CD4-positive, alpha-beta T cell treated with Interleukin-2 at 100 ng/mL for 4 hours (primary cell): ENCODE results near the gene ZNF594.
"Not testable (repeated sequence)": the region's sequence is repeated elsewhere in the genome, so short reads cannot be mapped to it uniquely, and the experiment has no call there.

Experiments
- DNase-seq: peaks from one replicate; pipeline ENCODE4 v3.0.0-alpha.2; 2020; ENCODE audit warnings: low spot score

ZNF594 gene

GRCh38 chr17:5201011-5201410 is 9.3 kb upstream of the ZNF594 start:
- DNase-seq: no peak

- no peak for DNase-seq
These were observed 8.7 kb upstream of the ZNF594 start for GRCh38 chr17:5200360-5200759.

GRCh38 chr17:5198472-5198871 is 6.8 kb upstream of the ZNF594 start:
- no peak for DNase-seq

DNA sequence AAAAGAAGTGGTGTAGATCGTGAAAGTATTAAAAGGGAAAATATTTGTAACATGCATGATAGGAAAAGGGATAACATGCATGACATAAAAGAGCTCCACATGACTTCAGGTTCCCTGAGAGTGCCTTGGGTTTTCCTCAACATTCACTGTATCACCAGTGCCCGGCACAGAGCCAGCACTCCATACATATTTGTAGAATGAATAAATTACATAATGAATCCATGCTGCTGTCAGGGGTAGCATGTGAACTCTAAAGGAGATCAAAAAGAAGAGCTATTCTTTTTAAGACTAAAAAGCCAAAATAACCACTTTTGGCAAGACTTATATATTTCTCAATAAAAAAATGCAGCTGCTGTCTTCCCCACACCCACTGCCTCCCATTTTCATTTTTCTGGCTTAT is 2.7 kb upstream of the ZNF594 start:
- DNase-seq: no peak

- peak; percentile 43 for DNase-seq
These were observed 7.4 kb downstream of the ZNF594 start for GRCh38 chr17:5184288-5184687.

DNA sequence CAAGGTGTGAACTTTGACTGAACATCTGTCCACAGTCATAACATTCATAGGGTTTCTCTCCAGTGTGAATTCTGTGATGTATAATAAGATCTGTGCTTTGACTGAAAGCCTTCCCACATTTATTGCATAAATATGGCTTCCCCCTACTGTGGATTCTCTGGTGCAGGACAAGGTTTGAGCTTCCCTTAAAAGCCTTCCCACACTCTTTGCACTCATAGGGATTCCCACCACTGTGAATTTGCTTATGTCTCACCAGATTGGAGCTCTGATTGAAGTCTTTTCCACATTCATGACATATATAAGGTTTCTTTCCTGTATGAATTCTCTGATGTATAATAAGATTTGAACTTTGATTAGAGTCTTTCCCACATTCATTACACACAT is 8.3 kb downstream of the ZNF594 start:
- no peak for DNase-seq

DNA sequence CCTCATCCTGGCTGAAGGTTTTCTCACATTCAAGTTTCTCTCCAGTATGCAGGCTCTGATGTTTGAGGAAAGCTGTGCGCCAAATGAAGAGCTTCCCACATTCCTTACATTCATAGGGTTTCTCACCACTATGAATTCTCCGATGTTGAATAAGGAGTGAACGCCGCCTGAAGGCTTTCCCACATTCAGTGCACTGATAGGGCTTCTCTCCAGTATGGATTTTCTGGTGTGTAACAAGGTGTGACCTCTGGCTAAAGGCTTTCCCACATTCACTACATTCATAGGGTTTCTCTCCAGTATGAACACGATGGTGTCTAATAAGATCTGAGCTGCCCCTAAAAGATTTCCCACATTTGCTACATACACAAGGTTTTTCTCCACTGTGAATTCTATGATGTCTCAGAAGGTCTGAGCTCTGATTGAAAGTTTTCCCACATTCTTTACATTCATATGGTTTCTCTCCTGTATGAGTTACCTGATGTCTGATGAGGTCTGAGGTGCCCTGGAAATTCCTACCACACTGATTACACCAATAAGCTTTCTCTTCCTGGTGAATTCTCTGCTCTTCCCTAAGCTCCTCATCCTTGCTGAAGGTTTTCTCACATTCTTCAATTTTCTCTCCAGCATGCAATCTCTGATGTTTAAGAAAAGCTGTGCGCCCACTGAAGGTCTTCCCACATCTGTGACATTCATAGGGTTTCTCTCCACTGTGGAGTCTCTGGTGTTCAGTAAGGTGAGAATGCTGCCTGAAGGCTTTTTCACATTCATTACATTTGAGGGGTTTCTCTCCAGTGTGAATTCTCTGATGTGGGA is 8.9 kb downstream of the ZNF594 start:
- no peak for DNase-seq

DNA sequence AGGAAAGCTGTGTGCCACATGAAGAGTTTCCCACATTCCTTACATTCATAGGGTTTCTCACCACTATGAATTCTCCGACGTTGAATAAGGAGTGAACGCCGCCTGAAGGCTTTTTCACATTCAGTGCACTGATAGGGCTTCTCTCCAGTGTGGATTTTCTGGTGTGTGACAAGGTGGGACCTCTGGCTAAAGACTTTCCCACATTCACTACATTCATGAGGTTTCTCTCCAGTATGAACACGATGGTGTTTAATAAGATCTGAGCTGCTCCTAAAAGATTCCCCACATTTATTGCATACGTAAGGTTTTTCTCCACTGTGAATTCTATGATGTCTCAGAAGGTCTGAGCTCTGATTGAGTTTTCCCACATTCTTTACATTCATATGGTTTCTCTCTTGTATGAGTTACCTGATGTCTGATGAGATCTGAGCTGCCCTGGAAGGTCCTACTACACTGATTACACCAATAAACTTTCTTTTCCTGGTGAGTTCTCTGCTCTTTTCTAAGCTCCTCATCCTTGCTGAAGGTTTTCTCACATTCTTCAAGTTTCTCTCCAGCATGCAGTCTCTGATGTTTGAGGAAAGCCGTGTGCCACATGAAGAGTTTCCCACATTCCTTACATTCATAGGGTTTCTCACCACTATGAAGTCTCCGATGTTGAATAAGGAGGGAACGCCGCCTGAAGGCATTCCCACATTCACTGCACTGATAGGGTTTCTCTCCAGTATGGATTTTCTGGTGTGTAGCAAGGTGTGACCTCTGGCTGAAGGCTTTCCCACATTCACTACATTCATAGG is 10.0 kb downstream of the ZNF594 start:
- no peak for DNase-seq

DNA sequence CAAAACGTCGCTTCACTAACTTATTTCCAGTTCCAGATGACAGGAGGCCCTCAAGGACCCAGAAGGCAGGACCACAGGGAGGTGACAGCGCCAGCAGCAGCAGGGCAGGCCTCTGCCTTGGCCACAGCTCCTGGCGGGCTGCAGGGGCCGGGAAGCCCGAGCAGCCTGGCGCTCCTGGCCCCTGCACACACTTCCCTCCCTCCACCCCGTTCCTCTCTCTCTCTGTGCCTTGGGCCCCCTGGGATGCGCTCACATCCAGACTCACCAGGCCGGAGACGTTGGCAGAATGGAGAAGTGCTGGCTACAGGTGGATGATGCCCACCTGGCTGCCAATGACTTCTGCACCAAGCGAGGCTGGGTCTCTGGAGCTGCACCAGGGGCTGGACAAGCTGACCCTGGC is 12.7 kb downstream of the ZNF594 start:
- no peak for DNase-seq

GRCh38 chr17:5175027-5175426 is 16.6 kb downstream of the ZNF594 start:
- not testable (repeated sequence) for DNase-seq

DNA sequence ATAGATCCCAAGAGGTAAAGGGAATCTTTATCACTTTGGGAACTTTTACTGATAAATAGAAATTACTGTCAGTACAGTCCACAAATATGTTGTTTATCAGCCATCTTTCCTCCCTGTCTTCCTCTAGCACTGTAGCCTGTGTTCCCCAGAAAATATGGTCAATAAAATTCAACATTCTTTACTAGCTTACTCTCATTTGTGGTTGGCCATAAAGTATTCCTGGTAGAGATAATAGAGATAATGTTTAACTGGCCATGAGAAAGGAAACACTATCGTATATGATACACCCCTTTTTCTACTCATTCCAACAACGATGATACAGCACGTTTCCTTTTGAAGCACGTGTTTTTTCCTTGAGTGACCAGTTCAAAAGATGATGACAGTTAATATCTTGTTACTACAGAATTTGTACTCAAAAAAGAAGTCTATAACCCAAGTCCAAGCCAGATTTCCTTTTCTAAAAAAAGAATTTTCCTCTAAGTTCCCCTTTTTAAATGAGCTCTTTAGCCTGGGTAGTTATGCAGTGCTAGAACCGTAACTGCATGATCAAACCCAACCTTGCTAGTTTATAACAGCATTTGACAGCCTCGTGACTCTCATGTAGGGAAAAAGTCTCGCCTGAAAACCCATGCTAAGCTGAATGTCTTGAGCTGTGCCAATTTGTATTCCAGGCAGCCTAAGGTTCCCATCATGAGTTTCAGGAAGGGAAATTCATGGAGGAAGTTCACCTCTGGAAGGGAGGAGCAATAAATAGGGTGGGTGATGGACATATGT is 25.7 kb downstream of the ZNF594 start:
- DNase-seq: not testable (repeated sequence)

GRCh38 chr17:5164436-5164835 is 27.2 kb downstream of the ZNF594 start:
- no peak for DNase-seq

DNA sequence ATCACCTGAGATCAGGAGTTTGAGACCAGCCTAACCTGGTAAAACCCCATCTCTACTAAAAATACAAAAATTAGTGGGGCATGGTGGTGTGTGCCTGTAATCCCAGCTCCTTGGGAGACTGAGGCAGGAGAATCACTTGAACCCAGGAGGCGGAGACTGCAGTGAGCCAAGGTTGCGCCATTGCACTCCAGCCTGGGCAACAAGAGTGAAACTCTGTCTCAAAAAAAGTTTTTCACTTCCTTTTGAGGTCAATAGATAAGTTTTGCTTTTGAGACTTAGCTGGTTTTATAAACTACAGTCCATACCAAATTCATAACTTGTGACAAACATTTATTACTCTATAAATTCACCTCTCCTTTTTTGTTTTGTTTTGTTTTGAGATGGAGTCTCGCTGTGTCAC is 29.9 kb downstream of the ZNF594 start:
- not testable (repeated sequence) for DNase-seq

GRCh38 chr17:5160702-5161101 is 31.0 kb downstream of the ZNF594 start:
- DNase-seq: not testable (repeated sequence)

- DNase-seq: not testable (repeated sequence)
These were observed 45.5 kb downstream of the ZNF594 start for GRCh38 chr17:5146122-5146521.

- not testable (repeated sequence) for DNase-seq
These were observed 48.8 kb downstream of the ZNF594 start for GRCh38 chr17:5142877-5143276.

DNA sequence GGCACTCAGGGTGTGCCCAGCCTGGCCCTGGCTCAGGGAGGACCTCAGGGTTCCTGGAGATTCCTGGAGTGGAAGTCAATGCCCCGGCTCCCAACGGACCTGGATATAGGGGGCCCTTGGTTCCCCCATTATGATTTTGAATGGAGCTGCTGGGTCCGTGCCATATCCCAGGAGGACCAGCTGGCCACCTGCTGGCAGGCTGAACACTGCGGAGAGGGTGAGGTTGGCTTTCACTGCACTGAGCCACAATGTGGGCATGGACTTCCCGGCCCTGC is 52.3 kb downstream of the ZNF594 start:
- DNase-seq: no peak

- DNase-seq: no peak
These were observed 52.8 kb downstream of the ZNF594 start for GRCh38 chr17:5138616-5139457.

DNA sequence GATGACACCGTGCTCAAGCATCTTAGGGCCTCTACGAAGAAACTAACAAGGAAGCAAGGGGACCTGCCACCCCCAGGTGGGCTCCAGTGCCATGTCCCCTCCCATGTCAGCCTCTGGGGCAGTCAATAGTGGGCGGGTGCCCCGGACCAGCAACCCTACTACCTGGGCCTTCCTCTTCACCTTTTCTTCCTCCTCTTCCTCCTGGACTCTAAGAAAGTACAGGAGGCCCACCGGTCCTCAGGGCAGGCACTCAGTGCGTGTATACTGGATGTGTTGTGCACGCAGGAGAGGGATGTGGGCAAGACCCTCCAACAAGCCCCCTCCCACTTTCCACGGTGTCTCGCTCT is 53.5 kb downstream of the ZNF594 start:
- DNase-seq: not testable (repeated sequence)

DNA sequence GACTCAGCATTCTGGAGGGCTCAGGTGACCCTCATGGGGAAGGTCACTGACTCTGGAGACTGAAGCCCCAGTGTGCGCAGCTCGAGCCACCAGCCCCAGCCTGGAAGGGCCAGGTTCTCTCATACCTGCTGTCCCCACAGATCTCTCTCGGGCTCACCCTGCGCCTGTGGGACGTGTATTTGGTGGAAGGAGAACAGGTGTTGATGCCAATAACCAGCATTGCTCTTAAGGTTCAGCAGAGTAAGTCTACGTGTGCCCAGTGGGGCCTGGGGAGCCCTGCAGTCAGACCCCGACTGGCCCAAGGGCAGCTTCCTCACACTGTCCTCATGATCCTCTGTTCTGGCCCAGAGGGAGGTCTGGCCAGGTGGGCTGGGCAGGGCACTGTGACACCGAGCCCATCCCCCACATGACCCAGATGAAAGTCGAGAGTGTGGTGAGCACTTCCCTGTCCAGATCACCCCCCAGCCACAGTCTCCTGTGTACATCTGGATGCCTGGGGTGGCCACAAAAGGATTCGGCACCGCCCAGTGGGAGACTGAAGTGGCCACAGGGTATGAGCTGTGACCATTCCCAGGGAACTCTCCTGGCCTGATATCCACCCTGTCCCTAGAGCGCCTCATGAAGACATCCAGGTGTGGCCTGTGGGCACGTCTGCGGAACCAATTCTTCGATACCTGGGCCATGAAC is 54.0 kb downstream of the ZNF594 start:
- DNase-seq: not testable (repeated sequence)
